Measurements from ENCODE around the gene PSMA7.
A peak's percentile ranks its signal among the peaks of the same experiment; 100 is the strongest.

PSMA7 gene

GRCh38 chr20:62145688-62146018 lies 2.5 kb upstream of the PSMA7 start:
- Histone ChIP-seq H4K20me1 (ENCODE audit: insufficient read depth, low read length) (peaks cover 81% of the 10 kb centered on the region), H2AFZ (ENCODE audit: low read depth, low read length) (no peak overlapping the region), H3K9me3 (ENCODE audit: insufficient read depth, low read length, severe bottlenecking) (no peaks in the 10 kb centered on the region), H3K4me3 (ENCODE audit: low read depth in 1 of 2, low read length in 2 of 2) (peak overlapping the region in 1 of 2 experiments; percentile 83; a peak in 1 of 4 replicates), H3K27ac (ENCODE audit: low read length) (no peak overlapping the region), H3K27me3 (ENCODE audit: insufficient read depth, low read length, poor library complexity) (no peaks in the 10 kb centered on the region), H3K9ac (ENCODE audit: low read depth, low read length) (peak overlapping the region; percentile 90), H3K4me2 (ENCODE audit: insufficient read depth, low read length) (peak overlapping the region; percentile 80), H3K4me1 (ENCODE audit: insufficient read depth, low read length) (peaks cover 41% of the 10 kb centered on the region), H3K36me3 (ENCODE audit: insufficient read depth, low read length) (peaks cover 31% of the 10 kb centered on the region), H3K79me2 (ENCODE audit: insufficient read depth, low read length) (peaks cover 95% of the 10 kb centered on the region)
- no peak for DNase-seq
- TF ChIP-seq EZH2 (IDR thresholded peaks at IDR 0.05; ENCODE audit: borderline replicate concordance, low read depth, low read length, severe bottlenecking): no peak
- TF ChIP-seq, protein P1, sequence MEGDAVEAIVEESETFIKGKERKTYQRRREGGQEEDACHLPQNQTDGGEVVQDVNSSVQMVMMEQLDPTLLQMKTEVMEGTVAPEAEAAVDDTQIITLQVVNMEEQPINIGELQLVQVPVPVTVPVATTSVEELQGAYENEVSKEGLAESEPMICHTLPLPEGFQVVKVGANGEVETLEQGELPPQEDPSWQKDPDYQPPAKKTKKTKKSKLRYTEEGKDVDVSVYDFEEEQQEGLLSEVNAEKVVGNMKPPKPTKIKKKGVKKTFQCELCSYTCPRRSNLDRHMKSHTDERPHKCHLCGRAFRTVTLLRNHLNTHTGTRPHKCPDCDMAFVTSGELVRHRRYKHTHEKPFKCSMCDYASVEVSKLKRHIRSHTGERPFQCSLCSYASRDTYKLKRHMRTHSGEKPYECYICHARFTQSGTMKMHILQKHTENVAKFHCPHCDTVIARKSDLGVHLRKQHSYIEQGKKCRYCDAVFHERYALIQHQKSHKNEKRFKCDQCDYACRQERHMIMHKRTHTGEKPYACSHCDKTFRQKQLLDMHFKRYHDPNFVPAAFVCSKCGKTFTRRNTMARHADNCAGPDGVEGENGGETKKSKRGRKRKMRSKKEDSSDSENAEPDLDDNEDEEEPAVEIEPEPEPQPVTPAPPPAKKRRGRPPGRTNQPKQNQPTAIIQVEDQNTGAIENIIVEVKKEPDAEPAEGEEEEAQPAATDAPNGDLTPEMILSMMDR (IDR thresholded peaks at IDR 0.05; ENCODE audit: borderline replicate concordance, extremely low read depth, low read length, poor library complexity, severe bottlenecking): no peak
- no peak for ATAC-seq (ENCODE audit: insufficient read depth, low read depth)

- Histone ChIP-seq H3K79me2 (ENCODE audit: insufficient read depth, low read length) (peaks cover 95% of the 10 kb centered on the region), H3K4me1 (ENCODE audit: insufficient read depth, low read length) (peaks cover 53% of the 10 kb centered on the region), H3K27ac (ENCODE audit: low read length) (peak overlapping the region; percentile 6; the same call in 1 of the 2 replicates), H3K36me3 (ENCODE audit: insufficient read depth, low read length) (peaks cover 46% of the 10 kb centered on the region), H3K4me2 (ENCODE audit: insufficient read depth, low read length) (peak overlapping the region; percentile 80), H3K9ac (ENCODE audit: low read depth, low read length) (peak overlapping the region; percentile 90), H4K20me1 (ENCODE audit: insufficient read depth, low read length) (peaks cover 82% of the 10 kb centered on the region), H3K9me3 (ENCODE audit: insufficient read depth, low read length, severe bottlenecking) (no peaks in the 10 kb centered on the region), H2AFZ (ENCODE audit: low read depth, low read length) (peak overlapping the region; percentile 95), H3K4me3 (ENCODE audit: low read depth in 1 of 2, low read length in 2 of 2) (peak overlapping the region; percentile 34 to 83), H3K27me3 (ENCODE audit: insufficient read depth, low read length, poor library complexity) (no peaks in the 10 kb centered on the region)
- peak; percentile 73 for DNase-seq
- TF ChIP-seq, protein P1 (IDR thresholded peaks at IDR 0.05; ENCODE audit: borderline replicate concordance, extremely low read depth, low read length, poor library complexity, severe bottlenecking): no peak
- no peak for TF ChIP-seq EZH2 (IDR thresholded peaks at IDR 0.05; ENCODE audit: borderline replicate concordance, low read depth, low read length, severe bottlenecking)
- peak; percentile 62 for ATAC-seq (ENCODE audit: insufficient read depth, low read depth)
These were observed 997 bp upstream of the PSMA7 start for GRCh38 chr20:62143957-62144825.

DNA sequence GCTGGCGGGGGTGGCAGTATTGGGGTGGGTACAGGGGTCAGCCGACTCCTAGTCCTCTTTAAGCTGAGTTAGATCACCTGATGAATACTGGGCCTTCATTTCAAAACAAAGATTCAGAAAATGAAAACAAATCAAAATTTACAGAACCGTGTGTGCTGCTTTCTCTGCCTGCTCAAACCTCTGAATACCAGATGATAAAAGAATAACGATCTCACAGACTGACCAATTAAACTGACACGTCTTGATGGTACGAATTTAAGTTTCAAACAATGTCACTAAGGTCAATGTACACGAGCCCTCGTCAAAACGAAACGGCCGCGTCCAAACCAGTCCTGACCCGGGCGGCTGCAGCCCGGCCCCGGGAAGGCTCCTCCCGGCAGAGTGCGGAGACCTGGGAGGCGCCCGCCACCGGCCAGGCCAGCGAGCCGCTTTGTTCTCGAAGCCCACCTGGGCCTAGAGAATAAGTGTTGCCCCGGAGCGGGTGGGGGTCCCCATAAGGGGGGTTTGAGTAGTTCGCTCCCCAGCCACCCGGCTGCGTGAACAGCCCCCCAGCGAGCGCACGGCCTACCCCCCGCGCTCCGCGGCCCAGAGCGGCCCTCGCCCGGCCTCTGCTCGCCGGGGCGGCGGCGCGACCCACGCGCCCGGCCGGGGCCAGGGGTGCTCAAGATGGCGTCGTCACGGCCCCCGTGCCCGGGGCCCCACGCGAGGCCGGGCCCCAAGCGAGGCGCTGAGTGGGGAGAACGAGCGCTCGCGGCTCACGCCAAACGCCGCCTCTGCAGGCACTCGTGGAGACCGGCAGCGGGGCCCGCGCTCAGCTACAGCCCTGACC lies 728 bp downstream of the PSMA7 start:
- ATAC-seq (ENCODE audit: insufficient read depth, low read depth) (peak; percentile 12), DNase-seq (peak; percentile 31)
- TF ChIP-seq EZH2 (IDR thresholded peaks at IDR 0.05; ENCODE audit: borderline replicate concordance, low read depth, low read length, severe bottlenecking): no peak
- TF ChIP-seq, protein P1 (IDR thresholded peaks at IDR 0.05; ENCODE audit: borderline replicate concordance, extremely low read depth, low read length, poor library complexity, severe bottlenecking): no peak
- Histone ChIP-seq H3K4me1 (ENCODE audit: insufficient read depth, low read length) (peaks cover 53% of the 10 kb centered on the region), H3K4me3 (ENCODE audit: low read depth in 1 of 2, low read length in 2 of 2) (peak overlapping the region; percentile 83 to 84), H3K36me3 (ENCODE audit: insufficient read depth, low read length) (peaks cover 63% of the 10 kb centered on the region), H3K27me3 (ENCODE audit: insufficient read depth, low read length, poor library complexity) (no peaks in the 10 kb centered on the region), H3K79me2 (ENCODE audit: insufficient read depth, low read length) (peaks cover 95% of the 10 kb centered on the region), H4K20me1 (ENCODE audit: insufficient read depth, low read length) (peaks cover 84% of the 10 kb centered on the region), H2AFZ (ENCODE audit: low read depth, low read length) (peak overlapping the region; percentile 48; the same call in 1 of the 2 replicates), H3K27ac (ENCODE audit: low read length) (peak overlapping the region; percentile 84), H3K4me2 (ENCODE audit: insufficient read depth, low read length) (peak overlapping the region; percentile 95), H3K9me3 (ENCODE audit: insufficient read depth, low read length, severe bottlenecking) (no peaks in the 10 kb centered on the region), H3K9ac (ENCODE audit: low read depth, low read length) (peak overlapping the region; percentile 90)

All from DND-41 (cell line).